IPS-18a (cell line): Measurements from ENCODE around the gene SLCO4C1.
"Not testable (repeated sequence)": the region's sequence is repeated elsewhere in the genome, so short reads cannot be mapped to it uniquely, and the experiment has no call there.

Source experiments
- H3K27ac ChIP-seq: one replicate; pipeline ENCODE4 v1.5.1; 2013; ENCODE audit warnings: low read length
- H3K27me3 ChIP-seq: one replicate; pipeline ENCODE4 v1.6.1; 2013; ENCODE audit warnings: mild to moderate bottlenecking, low read length; ENCODE audit not compliant: control insufficient read depth, insufficient read depth
- H3K36me3 ChIP-seq: one replicate; pipeline ENCODE4 v1.6.1; 2013; ENCODE audit warnings: low read depth, low read length; ENCODE audit not compliant: control insufficient read depth
- H3K4me1 ChIP-seq: one replicate; pipeline ENCODE4 v1.6.1; 2013; ENCODE audit warnings: low read depth, low read length; ENCODE audit not compliant: control insufficient read depth
- H3K4me3 ChIP-seq: one replicate; pipeline ENCODE4 v1.5.1; 2013; ENCODE audit warnings: low read length
- H3K9ac ChIP-seq: one replicate; pipeline ENCODE4 v1.6.1; 2013; ENCODE audit warnings: mild to moderate bottlenecking, low read length, moderate library complexity
- H3K9me3 ChIP-seq: one replicate; pipeline ENCODE4 v1.6.1; 2013; ENCODE audit warnings: low read depth, low read length; ENCODE audit not compliant: control insufficient read depth

SLCO4C1 gene, protein sequence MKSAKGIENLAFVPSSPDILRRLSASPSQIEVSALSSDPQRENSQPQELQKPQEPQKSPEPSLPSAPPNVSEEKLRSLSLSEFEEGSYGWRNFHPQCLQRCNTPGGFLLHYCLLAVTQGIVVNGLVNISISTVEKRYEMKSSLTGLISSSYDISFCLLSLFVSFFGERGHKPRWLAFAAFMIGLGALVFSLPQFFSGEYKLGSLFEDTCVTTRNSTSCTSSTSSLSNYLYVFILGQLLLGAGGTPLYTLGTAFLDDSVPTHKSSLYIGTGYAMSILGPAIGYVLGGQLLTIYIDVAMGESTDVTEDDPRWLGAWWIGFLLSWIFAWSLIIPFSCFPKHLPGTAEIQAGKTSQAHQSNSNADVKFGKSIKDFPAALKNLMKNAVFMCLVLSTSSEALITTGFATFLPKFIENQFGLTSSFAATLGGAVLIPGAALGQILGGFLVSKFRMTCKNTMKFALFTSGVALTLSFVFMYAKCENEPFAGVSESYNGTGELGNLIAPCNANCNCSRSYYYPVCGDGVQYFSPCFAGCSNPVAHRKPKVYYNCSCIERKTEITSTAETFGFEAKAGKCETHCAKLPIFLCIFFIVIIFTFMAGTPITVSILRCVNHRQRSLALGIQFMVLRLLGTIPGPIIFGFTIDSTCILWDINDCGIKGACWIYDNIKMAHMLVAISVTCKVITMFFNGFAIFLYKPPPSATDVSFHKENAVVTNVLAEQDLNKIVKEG

GRCh38 chr5:102296178-102296817 lies at the start of gene SLCO4C1:
SLCO4C1 (minus strand) TSS chr5:102296284; CDS start chr5:102296262, 22 bp downstream.
- H3K9ac ChIP-seq, result peak within 1 kb of the TSS; percentile 54
- peak within 1 kb of the TSS; percentile 91 for H3K4me3 ChIP-seq
- peak within 1 kb of the TSS; percentile 30 for H3K27ac ChIP-seq

DNA sequence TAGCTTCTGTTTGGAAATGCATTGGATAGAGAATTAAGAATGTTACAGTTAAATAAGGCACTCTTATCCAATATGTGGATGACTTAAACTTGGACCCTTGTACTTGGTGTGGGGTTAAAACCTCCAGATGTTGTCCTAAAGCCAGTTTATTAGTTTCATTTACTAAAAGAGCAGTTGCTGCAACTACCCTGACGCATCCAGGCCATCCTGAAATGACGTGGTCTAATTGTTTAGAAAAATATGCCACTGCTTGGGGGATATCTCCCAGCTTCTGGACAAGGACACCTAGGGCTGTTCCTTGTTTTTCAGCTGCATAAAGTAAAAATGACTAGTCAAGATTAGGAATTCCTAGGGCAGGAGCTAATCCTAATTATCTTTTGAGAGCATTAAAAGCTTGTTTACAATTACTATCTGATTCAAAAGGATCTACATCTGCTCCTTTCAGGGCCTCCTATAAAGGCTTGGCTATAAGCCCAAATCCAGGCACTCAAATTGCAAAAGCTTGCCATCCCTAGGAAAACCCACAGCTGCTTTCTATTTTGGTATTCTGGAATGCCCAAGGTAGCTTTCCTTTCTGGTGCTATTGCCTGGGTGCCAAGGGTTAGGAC lies 45.7 kb upstream of the SLCO4C1 start:
- Histone ChIP-seq H3K4me1 (no peaks in the 10 kb centered on the region), H3K9ac (no peak overlapping the region), H3K9me3 (no peaks in the 10 kb centered on the region), H3K27me3 (no peaks in the 10 kb centered on the region), H3K36me3 (no peaks in the 10 kb centered on the region), H3K27ac (no peak overlapping the region), H3K4me3 (no peak overlapping the region)

More at GRCh38 chr5:102296178-102296817, at the start of gene SLCO4C1:
- H3K9me3 ChIP-seq, result no peaks in the 10 kb centered on the region
- no peaks in the 10 kb centered on the region for H3K36me3 ChIP-seq
- H3K4me1 ChIP-seq, result peaks cover 11% of the 10 kb centered on the region
- peaks cover 18% of the 10 kb centered on the region for H3K27me3 ChIP-seq

GRCh38 chr5:102324714-102325113 lies 28.6 kb upstream of the SLCO4C1 start:
- H3K27me3 ChIP-seq, result no peaks in the 10 kb centered on the region
- no peaks in the 10 kb centered on the region for H3K9me3 ChIP-seq
- H3K4me1 ChIP-seq, result no peaks in the 10 kb centered on the region
- H3K36me3 ChIP-seq, result no peaks in the 10 kb centered on the region
- H3K9ac ChIP-seq, result no peak overlapping the region
- H3K4me3 ChIP-seq, result no peak overlapping the region
- no peak overlapping the region for H3K27ac ChIP-seq

DNA sequence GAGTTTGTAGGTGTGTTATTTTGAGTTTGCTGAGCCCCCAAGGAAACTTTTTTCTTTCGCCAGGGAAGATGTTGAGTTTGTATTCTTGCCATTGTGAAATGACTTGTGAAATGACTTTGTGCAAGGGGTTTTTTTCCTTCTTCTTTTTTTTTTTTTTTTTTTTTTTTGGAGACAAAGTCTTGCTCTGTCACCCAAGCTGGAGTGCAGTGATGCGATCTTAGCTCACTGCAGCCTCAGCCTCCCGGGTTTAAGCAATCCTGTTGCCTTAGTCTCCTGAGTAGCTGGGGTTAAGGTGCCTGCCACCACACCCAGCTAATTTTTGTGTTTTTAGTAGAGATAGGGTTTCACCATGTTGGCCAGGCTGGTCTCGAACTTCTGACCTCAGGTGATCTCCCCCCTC lies 22.7 kb upstream of the SLCO4C1 start:
- H3K36me3 ChIP-seq, H3K27me3 ChIP-seq, H3K4me1 ChIP-seq, H3K9me3 ChIP-seq, H3K9ac ChIP-seq, H3K4me3 ChIP-seq, H3K27ac ChIP-seq: not testable (repeated sequence)

DNA sequence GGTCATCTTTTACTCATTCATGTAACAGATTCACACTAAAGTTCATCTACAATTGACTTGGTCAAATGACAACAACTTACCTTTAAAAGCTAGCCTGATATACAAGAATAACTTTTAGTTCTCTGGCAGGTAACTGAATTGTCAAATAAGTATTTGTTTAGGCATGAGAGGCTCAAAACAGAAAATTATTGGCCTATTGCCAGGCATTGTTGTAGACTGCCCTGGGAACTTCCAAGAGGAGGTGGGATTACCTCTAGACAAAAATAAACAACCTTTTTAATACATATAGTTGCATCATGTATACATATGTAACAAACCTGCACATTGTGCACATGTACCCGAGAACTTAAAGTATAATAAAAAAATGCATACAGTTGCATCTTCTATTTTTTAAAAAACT lies 18.2 kb upstream of the SLCO4C1 start:
- Histone ChIP-seq H3K9ac (no peak overlapping the region), H3K27me3 (no peaks in the 10 kb centered on the region), H3K36me3 (no peaks in the 10 kb centered on the region), H3K9me3 (no peaks in the 10 kb centered on the region), H3K27ac (no peak overlapping the region), H3K4me3 (no peak overlapping the region), H3K4me1 (no peaks in the 10 kb centered on the region)

DNA sequence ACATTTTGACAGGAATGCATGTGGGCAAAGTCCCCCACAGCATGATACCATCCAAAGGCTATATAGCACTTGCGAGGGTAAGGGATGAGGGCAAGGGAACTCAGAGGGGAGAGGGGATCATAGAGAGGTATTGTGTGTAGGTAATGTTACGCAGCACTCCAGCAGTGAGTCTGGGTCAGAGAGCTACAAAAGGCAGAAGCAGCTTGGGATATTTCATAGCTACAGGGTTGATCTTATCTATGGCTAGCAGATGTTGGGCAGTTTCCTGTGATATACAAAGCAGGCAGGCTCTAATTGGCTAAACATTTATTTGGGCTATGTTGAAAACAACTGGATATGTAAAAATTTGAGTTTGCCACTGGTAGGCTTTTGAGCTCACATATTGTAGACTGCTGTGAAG lies 17.8 kb upstream of the SLCO4C1 start:
- Histone ChIP-seq H3K27ac (no peak overlapping the region), H3K27me3 (no peaks in the 10 kb centered on the region), H3K9ac (no peak overlapping the region), H3K4me1 (no peaks in the 10 kb centered on the region), H3K36me3 (no peaks in the 10 kb centered on the region), H3K4me3 (no peak overlapping the region), H3K9me3 (no peaks in the 10 kb centered on the region)

GRCh38 chr5:102312586-102313370 lies 16.7 kb upstream of the SLCO4C1 start:
- no peak overlapping the region for H3K27ac ChIP-seq
- H3K27me3 ChIP-seq, result no peaks in the 10 kb centered on the region
- no peak overlapping the region for H3K9ac ChIP-seq

DNA sequence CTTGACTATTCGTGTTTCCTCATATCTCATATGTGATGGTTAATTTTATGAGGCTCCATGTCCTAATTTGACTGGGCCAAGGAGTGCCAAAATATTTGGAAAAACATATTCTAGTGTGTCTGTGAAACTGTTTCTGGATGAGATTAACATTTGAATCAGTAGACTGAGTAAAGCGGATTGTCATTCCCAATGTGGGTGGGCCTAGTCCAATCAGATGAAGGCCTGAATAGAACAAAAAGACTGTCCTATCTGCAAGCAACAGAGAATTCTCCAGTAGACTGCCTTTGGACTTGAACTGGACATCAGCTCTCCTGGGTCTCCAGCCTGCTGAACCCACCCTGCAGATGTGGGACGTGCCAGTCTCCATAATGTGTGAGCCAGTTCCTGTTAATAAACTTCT lies 13.5 kb upstream of the SLCO4C1 start:
- H3K4me3 ChIP-seq, result no peak overlapping the region
- no peaks in the 10 kb centered on the region for H3K9me3 ChIP-seq
- H3K9ac ChIP-seq, result no peak overlapping the region
- no peaks in the 10 kb centered on the region for H3K4me1 ChIP-seq
- H3K27me3 ChIP-seq, result no peaks in the 10 kb centered on the region
- H3K36me3 ChIP-seq, result no peaks in the 10 kb centered on the region
- no peak overlapping the region for H3K27ac ChIP-seq

More at GRCh38 chr5:102312586-102313370, 16.7 kb upstream of the SLCO4C1 start:
- Histone ChIP-seq H3K4me3 (no peak overlapping the region), H3K4me1 (no peaks in the 10 kb centered on the region), H3K36me3 (no peaks in the 10 kb centered on the region), H3K9me3 (no peaks in the 10 kb centered on the region)

DNA sequence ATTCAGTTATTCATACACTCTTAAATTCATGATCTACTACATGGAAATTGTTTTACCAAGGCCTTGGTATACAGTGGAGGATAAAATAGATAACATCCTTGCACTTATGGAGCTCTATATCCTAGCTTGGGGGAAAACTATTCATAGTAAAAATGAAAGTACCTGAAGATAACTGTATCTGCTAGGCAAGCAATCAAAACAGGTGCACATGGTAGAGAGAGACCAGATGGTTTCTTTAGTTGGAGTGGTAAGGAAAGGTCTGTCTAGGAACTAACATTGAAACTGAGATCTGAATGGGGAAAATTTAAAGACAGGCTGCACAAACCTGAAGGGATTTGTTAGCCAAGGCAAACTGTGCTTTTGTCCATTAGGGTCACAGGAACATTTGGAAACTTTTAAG lies 11.1 kb upstream of the SLCO4C1 start:
- Histone ChIP-seq H3K27me3 (no peaks in the 10 kb centered on the region), H3K36me3 (no peaks in the 10 kb centered on the region), H3K9ac (no peak overlapping the region), H3K4me3 (no peak overlapping the region), H3K4me1 (no peaks in the 10 kb centered on the region), H3K27ac (no peak overlapping the region), H3K9me3 (no peaks in the 10 kb centered on the region)

DNA sequence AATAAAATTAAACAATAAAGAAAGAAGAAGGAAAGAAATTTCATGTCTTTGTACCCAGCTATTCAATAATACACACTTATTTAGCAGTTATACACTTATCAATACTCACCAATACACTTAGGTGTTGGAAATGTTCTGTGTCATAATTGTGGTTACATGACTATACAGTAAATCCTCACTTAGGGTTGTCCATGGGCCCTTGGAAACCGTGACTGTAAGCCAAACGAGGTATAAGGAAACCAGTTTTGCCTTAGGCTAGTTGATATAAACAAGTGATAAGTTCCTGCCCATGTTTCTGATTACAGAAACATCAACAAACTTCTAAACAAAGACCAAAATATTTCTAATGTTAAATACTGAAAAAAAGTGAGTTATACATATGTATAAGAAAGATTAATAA lies 10.0 kb upstream of the SLCO4C1 start:
- no peak overlapping the region for H3K9ac ChIP-seq
- H3K9me3 ChIP-seq, result no peaks in the 10 kb centered on the region
- no peaks in the 10 kb centered on the region for H3K36me3 ChIP-seq
- no peak overlapping the region for H3K4me3 ChIP-seq
- H3K27me3 ChIP-seq, result no peaks in the 10 kb centered on the region
- no peaks in the 10 kb centered on the region for H3K4me1 ChIP-seq
- H3K27ac ChIP-seq, result no peak overlapping the region
